Endodermal cell (in vitro differentiated cells): Measurements from ENCODE around the gene RNF212. TPM values are rescaled to one million over a fixed set of nuclear protein-coding genes. Genes with fewer than 3 reads are reported as not detected.

ENCODE experiments used
- DNase-seq: peaks from one replicate; pipeline ENCODE4 v3.0.0-alpha.2; 2017
- H3K27ac ChIP-seq: 2 replicates; pipeline ENCODE4 v1.5.1; 2013; ENCODE audit warnings: mild to moderate bottlenecking, low read depth, low read length, moderate library complexity
- H3K27me3 ChIP-seq: 2 replicates; pipeline ENCODE4 v1.6.1; 2013; ENCODE audit warnings: mild to moderate bottlenecking, low read length, moderate library complexity; ENCODE audit not compliant: insufficient read depth, control insufficient read depth, poor library complexity, severe bottlenecking
- H3K36me3 ChIP-seq: 2 replicates; pipeline ENCODE4 v1.7.0; 2013; ENCODE audit warnings: mild to moderate bottlenecking, low read length, moderate library complexity; ENCODE audit not compliant: control insufficient read depth, insufficient read depth
- H3K4me1 ChIP-seq: one replicate; pipeline ENCODE4 v1.7.0; 2013; ENCODE audit warnings: low read length; ENCODE audit not compliant: control insufficient read depth, insufficient read depth
- H3K4me3 ChIP-seq: 2 replicates; pipeline ENCODE4 v1.5.1; 2013; ENCODE audit warnings: mild to moderate bottlenecking, low read length, moderate library complexity
- H3K9ac ChIP-seq: 2 replicates; pipeline ENCODE4 v1.6.1; 2013; ENCODE audit warnings: mild to moderate bottlenecking, low read length, moderate library complexity; ENCODE audit not compliant: poor library complexity, severe bottlenecking; ENCODE audit errors: extremely low read depth
- H3K9me3 ChIP-seq: 2 replicates; pipeline ENCODE4 v1.6.1; 2013; ENCODE audit warnings: mild to moderate bottlenecking, low read length, moderate library complexity; ENCODE audit not compliant: control insufficient read depth
- H3K27ac Mint-ChIP-seq: 2 replicates; pipeline ENCODE4 v1.8.0; 2020; ENCODE audit warnings: mixed read lengths
- H3K27me3 Mint-ChIP-seq: 2 replicates; pipeline ENCODE4 v1.8.0; 2021; ENCODE audit warnings: mild to moderate bottlenecking, mixed read lengths; ENCODE audit not compliant: insufficient read depth
- H3K36me3 Mint-ChIP-seq: 2 replicates; pipeline ENCODE4 v1.8.0; 2020; ENCODE audit warnings: low read depth, mixed read lengths
- H3K4me1 Mint-ChIP-seq: 2 replicates; pipeline ENCODE4 v1.8.0; 2020; ENCODE audit warnings: mixed read lengths
- H3K4me3 Mint-ChIP-seq: 2 replicates; pipeline ENCODE4 v1.8.0; 2020; ENCODE audit warnings: mild to moderate bottlenecking, moderate library complexity, mixed read lengths
- H3K9me3 Mint-ChIP-seq: 2 replicates; pipeline ENCODE4 v1.8.0; 2020; ENCODE audit warnings: mild to moderate bottlenecking, mixed read lengths
- WGBS, 2 experiments: methylation state at CpG; one replicate each; pipeline versions ENCODE4 v1.1.5 to v1.1.7; 2013; ENCODE audit warnings: missing lambda C conversion rate in 2 of 2, mixed read lengths in 1 of 2; ENCODE audit not compliant: insufficient coverage in 1 of 2, insufficient read length in 1 of 2; 5-methylcytosine and 5-hydroxymethylcytosine counted together
- total RNA-seq, 2 donors: library from RNA; stranded (reverse); fragmentation: NEBNext Ultra II Directional in 1 of 2; extraction: Animal tissue kit (Norgen Biotek cat#: 25700) in 1 of 2; gene quantifications; 2 replicates in 1 of 2; 3 replicates in 1 of 2; pipeline ENCODE4 v1.2.1, GENCODE V29; 2021
- TF ChIP-seq, protein P1 (sequence below): fragments of 200-600 bp; sonication (generic); conservative IDR thresholded peaks from 2 replicates; pipeline ENCODE4 v1.5.0; 2021; ENCODE audit warnings: antibody characterized with exemption, mild to moderate bottlenecking

RNF212 gene
- total RNA-seq, 2 donors from 2014 or later = 3.4 to 5.6 TPM

DNA sequence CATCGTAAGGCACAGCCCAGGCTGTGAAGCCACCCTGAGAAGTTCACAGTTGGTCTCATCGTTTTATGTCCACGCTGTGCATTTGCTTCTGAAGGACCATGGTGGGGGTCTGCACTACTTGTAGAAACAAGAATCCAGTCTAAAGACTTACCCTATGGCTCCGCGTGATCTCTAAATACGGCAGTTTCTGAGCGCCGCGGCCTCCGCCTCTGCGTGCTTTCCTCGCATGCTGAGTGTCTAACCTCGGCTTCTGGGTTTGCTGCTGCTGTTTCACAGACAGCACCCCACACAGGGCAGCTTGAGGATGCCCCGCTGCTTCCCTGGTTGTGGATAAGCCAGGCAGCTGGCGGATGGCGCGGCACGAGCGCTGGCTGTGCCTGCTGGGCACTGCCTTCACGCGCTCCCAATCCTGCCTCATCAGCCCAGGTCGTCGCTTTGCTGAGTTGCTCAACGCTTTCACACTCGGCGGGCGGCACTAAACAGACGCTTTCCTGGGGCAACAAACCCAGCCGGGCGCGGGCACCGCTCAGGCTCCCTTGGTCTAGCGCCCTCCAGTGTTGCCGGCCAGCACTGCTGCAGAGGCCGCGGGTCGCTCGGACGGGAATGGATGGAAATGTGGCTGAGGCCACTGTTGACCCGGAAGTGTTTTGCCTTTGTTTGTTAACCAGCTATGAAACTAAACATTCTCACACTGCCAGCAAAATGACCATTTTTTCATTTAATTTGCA, 62.7 kb downstream of the RNF212 start:
- DNase-seq = peak; percentile 93

DNA sequence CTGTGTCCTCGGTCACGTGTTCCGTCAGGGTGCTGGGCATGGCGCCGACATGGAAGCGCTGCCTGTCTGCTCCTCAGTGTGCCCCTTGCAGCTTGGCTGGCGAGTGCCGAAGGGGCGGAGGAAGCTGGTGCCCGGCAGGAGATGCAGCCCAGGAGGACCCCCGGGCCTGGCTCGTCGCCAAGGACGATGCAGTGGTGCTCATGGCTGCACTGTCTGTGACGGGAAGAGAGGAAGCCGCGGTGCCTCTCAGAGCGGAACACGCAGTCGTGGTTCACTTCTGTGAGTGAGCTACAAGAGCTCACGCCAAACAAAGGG, 63.8 kb downstream of the RNF212 start:
- H3K36me3 ChIP-seq = no peaks in the 10 kb centered on the region
- no peaks in the 10 kb centered on the region for H3K4me1 ChIP-seq
- peaks cover 3% of the 10 kb centered on the region for H3K9me3 Mint-ChIP-seq
- H3K36me3 Mint-ChIP-seq = no peaks in the 10 kb centered on the region
- no peak overlapping the region for H3K9ac ChIP-seq
- H3K27me3 ChIP-seq = peaks cover 96% of the 10 kb centered on the region
- WGBS, 2 experiments = 91% methylated on average over 20 to 21 of the region's 21 CpGs
- DNase-seq = no peak
- no peak overlapping the region for H3K4me3 ChIP-seq
- H3K27ac Mint-ChIP-seq = no peak overlapping the region
- peaks cover 86% of the 10 kb centered on the region for H3K27me3 Mint-ChIP-seq
- no peaks in the 10 kb centered on the region for H3K4me1 Mint-ChIP-seq
- TF ChIP-seq, protein P1, sequence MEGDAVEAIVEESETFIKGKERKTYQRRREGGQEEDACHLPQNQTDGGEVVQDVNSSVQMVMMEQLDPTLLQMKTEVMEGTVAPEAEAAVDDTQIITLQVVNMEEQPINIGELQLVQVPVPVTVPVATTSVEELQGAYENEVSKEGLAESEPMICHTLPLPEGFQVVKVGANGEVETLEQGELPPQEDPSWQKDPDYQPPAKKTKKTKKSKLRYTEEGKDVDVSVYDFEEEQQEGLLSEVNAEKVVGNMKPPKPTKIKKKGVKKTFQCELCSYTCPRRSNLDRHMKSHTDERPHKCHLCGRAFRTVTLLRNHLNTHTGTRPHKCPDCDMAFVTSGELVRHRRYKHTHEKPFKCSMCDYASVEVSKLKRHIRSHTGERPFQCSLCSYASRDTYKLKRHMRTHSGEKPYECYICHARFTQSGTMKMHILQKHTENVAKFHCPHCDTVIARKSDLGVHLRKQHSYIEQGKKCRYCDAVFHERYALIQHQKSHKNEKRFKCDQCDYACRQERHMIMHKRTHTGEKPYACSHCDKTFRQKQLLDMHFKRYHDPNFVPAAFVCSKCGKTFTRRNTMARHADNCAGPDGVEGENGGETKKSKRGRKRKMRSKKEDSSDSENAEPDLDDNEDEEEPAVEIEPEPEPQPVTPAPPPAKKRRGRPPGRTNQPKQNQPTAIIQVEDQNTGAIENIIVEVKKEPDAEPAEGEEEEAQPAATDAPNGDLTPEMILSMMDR = no peak
- H3K4me3 Mint-ChIP-seq = no peak overlapping the region
- H3K27ac ChIP-seq = no peak overlapping the region
- no peaks in the 10 kb centered on the region for H3K9me3 ChIP-seq

More for the DNA sequence above, 62.7 kb downstream of the RNF212 start:
- TF ChIP-seq, protein P1 = peak; percentile 85
- no peaks in the 10 kb centered on the region for H3K4me1 ChIP-seq
- no peak overlapping the region for H3K27ac ChIP-seq
- H3K36me3 ChIP-seq = no peaks in the 10 kb centered on the region
- Mint-ChIP-seq H3K27ac (no peak overlapping the region), H3K9me3 (peaks cover 3% of the 10 kb centered on the region), H3K4me1 (no peaks in the 10 kb centered on the region), H3K27me3 (peaks cover 79% of the 10 kb centered on the region), H3K4me3 (no peak overlapping the region), H3K36me3 (no peaks in the 10 kb centered on the region)
- H3K4me3 ChIP-seq = no peak overlapping the region
- WGBS, 2 experiments = 76 to 87% methylated on average over 31 to 40 of the region's 40 CpGs
- H3K27me3 ChIP-seq = peaks cover 96% of the 10 kb centered on the region
- no peaks in the 10 kb centered on the region for H3K9me3 ChIP-seq
- H3K9ac ChIP-seq = no peak overlapping the region

DNA sequence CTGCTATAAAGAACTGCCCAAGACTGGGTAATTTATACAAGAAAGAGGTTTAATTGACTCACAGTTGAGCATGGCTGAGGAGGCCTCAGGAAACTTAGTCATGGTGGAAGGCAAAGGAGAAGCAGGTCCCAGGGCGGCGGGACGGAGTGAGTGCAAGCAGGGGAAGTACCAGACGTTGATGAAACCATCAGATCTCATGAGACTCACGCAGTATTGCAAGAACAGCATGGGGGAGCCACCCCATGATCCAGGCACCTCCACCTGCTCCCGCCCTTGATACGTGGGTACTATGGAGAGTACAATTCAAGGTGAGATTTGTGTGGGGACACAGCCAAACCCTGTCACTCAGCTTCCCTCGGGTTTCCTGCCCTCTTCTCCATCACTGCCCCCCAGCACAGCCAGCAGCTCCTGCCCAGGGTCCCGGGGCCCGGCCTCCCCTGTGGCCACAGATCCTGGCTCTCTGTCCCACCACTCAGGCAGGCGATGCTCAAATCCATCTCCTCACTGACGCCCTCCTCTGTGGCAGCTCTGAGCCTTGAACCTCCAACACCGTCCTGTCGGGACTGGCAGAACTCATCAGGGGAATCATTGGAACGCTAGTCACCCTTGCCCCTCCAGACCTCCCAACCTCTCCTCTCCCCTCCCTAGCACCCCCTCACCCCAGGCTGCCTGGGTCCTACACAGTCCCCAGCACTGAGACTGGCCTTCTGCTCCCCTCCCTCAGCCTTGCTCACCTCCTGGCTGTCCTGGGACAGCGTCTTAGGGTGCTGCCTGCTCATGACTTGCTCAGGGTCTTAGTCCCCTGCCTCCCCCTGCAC, 64.4 kb downstream of the RNF212 start:
- Histone ChIP-seq H3K27me3 (peaks cover 96% of the 10 kb centered on the region), H3K4me1 (no peaks in the 10 kb centered on the region), H3K9me3 (no peaks in the 10 kb centered on the region), H3K27ac (no peak overlapping the region), H3K4me3 (no peak overlapping the region), H3K36me3 (no peaks in the 10 kb centered on the region), H3K9ac (no peak overlapping the region)
- WGBS, 2 experiments = 88 to 89% methylated on average over 14 to 16 of the region's 16 CpGs
- H3K9me3 Mint-ChIP-seq = peaks cover 3% of the 10 kb centered on the region
- H3K36me3 Mint-ChIP-seq = no peaks in the 10 kb centered on the region
- peaks cover 88% of the 10 kb centered on the region for H3K27me3 Mint-ChIP-seq
- no peak overlapping the region for H3K27ac Mint-ChIP-seq
- peak; percentile 44 for DNase-seq
- no peak overlapping the region for H3K4me3 Mint-ChIP-seq
- TF ChIP-seq, protein P1 = no peak
- H3K4me1 Mint-ChIP-seq = no peaks in the 10 kb centered on the region
